Activated CD8-positive, alpha-beta memory T cell treated with anti-CD3 and anti-CD28 coated beads, Interleukin-2, amount 50 U/mL, for 24 hours (primary cell): Measurements from ENCODE around the gene KIAA1755.

ENCODE experiments used
- DNase-seq: peaks from one replicate; pipeline ENCODE4 v3.0.0-alpha.2; 2020; ENCODE audit errors: extremely low read depth

Gene KIAA1755

DNA sequence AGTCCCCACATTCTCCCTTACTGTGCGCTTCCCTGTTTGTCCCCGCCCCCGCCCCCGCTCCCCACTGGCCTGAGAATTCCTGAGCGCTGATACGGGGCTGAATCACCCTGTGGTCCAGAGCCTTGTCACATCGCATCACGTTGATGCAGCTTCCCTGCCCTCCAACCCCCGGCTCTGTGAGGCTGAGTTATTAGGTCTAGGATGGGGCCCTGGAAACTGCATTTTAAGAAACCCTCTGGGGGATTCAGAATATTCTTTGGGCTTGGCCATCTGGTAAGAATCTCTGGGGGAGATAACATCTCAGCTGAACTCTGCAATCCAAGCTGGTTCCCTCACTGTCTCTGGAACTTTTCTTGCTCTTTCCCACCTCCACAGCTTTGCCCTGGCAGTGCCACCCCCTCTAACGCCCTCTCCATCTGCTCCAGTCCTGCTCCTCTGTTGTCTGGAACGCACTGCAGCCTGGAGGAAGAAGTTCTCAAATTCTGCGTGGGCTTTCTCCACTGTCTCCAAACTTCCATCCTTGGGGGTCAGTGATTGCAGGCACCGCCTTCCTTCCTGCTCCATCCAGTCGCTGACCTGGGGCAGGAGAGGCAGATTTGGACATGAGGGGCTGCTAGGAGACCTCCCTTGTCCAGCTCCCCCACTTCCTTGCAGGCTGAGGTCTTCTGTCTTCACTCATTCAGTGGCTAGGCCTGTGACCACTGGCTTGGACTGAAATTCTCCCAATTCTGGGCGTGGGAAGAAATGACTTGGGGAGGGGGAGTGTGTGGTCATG, 42.6 kb downstream of the KIAA1755 start:
- DNase-seq, result no peak

DNA sequence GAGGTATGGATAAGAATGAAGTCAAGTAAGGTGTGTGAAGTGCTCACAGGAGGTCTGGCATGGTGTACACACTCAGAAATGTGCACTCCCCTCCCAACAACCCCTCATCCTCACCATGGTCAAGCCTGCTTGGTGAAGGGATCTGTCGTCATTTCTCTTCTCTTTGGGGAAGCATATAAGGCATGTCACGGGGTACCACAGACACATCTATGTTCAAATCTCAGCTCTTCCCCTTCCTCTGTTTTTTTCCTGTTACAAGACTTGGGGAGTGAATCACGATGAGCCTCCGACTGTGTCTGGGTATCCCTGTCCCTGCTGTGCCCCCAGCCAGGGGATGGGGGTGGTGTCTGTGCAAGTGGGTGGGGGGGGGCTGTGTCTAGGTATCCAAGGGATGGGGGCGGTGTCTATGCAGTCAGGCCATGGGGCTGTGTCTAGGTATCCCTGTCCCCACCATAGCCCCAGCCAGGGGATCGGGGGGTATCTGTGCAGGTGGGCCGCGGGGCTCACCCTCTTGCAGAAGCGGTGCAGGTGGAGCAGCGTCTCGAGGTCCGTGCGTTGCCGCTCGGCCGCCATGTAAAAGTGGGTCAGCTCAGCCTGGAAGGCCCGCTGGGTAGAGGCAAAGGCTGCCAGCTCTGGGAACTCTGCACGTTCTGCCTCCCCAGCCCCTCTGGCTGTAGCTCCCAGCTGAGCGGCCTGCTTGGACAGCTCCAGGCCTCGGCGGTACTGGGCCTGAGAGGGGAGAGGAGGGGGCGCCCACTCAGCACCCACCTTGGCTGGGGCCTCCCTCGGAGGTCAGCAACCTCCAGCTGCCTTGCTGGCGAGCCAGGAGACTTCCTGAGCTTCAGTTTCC, 43.6 kb downstream of the KIAA1755 start:
- no peak for DNase-seq

DNA sequence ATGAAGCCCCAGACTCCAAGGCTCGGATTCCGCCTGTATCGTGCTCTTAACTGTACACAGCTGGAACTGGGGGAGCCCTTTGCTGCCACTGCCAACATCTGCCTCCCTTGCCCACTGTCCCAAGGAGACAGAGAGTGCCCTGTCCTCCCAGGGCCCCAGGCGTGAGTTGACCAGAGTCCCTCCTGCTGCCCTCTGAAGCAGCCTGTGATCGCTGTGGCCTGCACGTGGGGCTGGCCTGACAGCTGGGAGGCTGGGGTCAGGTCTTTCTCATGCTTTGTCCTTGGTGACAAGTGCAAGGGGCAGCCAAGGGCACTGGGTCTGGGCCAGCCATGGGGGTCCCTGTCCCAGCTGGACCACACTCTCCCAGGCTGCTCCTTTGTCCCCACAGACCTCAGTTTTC, 44.3 kb downstream of the KIAA1755 start:
- no peak for DNase-seq

DNA sequence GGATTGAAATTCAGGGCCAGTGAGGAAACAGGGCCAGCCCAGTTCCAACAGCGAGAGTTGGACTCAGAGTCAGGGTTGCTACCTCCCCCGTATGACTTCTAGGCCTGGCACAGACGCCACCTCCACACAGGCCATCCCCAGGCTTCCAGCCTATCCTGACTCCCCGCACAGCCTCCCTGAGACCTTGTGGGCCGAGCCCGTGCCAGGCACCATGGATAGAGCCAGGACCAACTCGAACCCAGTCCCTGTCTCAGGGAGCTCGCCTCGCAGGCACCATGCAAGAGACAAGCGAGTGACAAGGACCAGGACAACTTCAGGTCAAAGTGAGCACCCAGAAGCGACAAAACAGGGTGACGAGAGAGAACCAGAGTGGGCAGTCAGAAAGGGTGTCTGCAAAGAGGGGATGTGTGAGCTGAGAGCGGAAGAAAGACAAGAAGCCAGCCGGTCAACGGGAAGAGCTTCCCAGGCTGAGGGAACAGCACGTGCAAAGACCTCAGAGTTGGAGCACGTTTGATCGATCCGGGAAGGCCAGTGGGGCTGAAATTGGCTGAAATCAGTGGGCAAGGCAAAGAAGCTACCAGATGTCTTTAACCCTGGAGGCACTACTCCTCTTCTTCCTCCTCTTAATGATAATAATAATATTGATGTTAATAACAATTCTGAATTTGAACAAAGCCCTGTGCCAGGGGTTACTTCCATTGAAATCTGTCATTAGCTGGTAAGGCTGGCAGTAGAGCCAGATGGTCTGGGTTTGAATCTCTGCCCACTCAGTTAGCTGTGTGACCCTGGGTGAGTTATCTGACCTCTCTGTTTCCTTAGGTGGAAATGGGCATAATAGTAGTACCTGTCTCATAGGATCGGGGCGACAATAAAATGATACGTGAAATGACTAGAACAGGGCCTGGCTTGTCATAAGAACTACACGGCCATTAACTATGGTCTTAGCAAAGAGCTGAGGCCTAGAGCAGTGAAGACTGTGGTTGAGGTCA, 45.0 kb downstream of the KIAA1755 start:
- no peak for DNase-seq

DNA sequence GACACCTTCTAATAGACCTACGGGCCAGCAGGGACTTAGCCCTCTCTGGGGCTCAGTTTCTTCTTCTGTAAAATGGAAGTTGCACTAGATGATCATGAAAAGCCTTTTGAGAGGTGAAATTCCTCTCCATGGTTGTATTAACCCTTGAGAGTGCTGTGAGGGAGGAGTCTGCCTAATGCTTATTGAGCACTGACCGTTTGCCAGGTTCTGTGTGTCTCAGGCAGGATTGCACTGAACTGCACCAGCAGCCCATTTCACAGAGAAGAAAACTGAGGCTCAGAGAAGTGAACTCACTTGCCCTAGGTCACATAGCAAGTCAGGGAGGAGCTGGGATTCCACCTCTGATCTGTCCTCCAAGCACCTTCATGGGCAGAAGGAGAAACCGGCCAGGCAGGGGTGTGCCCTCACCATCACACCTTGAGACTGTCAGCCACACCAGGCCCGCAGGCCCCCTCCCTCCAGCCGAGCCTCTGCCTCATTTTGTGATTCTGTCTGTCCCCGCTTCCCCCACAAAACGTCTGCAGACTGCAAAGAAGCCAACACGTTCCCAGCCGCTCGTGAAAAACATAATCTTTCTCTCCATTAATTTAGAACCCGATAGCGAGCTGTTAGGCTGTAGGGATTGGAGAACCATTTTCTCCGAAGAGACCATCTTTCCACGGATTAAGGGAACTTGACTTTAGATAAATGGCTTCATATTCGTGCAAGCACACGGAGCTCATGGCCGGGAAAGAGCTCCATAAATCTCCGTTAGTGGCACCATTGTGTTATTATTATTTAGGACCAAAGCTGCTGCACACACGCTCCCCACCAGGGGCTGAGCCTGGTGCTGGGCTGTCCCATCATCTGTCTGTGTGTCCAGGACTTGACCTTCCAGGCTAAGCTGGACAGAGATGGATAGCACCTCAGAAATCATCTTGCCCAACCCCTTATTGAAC, 46.0 kb downstream of the KIAA1755 start:
- no peak for DNase-seq

DNA sequence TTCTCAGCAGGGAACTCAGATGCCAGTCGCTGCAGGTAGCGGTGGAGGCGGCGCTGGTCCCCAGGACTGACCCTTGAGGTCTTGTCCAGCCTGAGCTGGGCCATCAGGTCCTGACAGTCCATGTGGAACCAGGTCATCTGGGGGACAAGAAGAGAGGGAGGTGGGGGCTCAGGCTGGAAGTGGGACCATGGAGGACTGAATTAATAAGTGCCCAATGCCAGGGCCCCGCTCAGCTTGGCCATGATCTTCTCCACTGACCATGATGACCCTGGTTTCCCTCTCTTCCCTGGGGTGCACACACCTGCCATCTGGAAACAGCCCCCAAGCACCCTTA, 47.0 kb downstream of the KIAA1755 start:
- DNase-seq, result no peak

DNA sequence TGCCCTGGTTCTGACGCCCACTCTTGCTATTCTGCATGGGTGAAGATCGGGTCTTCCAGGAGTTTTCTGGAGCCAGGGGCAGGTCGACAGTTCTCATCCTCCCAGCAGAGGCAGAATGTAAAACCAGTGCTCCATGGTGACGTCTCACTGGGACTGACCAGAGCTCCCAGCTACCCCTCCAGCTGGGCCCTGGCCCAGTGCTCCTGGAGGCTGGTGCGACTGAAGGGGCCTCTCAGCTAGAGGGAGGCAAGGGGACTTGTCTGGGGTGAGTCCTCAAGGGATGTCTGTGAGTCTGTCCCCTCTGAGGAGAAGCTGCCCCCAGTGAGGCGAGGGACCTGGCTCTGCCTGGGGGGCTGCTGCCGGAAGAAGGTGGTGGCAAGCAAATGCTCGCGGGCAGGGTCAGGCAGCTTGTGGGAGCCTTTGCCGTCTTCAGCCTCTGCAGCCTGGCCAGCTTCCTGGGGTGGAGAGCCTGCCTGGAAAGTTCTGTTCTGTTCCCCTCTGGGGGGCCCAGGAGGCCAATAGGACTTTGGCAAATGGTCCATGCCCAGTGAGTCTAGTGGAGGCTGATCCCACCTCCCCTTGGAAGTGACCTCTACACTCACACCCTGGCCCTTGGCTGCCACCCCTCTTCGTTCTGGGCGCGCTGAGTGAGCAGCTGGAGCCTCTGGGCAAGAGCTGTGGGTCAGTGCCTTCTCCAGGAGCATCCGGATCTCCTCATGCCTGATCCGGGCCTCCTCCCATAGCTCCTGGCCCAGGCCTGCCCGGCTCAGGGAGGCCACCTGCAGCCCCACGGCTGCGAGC, 47.5 kb downstream of the KIAA1755 start:
- DNase-seq, result no peak

DNA sequence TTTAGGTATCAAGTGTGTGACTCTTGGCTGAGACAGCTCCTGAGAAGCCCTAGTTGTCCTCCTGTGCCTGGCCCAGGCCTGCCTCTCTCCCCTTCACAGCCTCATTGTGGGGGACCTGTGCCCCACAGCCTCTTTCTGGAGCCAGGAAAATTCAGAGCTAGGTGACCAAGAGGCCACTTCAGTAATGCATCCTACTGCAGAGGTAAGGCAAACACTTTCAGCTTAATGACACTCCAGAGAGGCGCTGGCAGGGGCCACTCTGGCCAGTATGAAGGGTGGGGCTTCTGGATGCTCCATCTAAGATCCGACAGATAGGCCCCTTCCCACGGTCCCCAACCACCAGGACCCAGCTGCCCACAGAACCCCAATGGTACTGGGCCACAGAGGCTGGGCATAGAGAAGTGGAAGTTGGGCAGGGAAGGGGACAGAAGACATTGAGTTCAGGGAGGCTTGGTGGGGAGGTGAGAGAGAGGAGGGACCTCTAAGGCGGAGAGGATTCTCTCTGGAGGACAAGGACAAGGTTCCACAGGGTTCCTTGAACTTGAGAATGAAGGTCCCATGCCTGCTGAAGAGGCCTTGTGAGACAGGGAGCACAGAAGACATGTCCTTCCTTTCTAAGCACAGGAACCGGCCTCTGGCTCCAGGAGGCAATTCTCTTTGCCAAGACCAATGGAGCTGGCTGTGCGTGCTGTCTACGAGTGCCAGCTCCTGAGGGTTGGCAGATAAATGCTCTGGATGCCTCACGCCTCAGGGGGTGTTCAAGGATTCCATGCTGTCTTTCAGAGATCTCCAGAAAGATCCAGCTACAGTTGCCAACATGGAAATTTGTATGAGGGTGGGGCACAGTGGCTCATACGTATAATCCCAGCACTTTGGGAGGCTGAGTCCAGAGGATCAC, 49.1 kb downstream of the KIAA1755 start:
- no peak for DNase-seq

DNA sequence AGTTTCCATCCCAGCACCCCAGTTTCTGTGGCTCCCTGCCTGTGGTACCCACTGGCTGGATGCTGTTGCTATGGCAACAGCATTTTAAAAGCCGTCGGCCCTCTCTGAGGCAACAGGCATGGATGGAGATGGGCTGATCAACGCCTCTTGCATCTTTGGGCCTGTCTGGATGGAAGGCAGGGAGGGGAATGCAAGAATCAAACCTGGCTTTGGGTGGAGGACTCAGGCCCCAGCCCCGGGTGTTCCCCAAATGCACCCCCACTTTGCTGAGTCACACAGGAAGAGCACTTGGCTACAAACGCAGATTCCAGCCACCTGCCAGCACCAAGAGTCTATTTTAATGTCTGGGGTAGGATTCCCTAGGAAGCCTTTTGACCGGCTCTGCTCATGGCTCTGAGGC, 49.8 kb downstream of the KIAA1755 start:
- DNase-seq, result no peak

DNA sequence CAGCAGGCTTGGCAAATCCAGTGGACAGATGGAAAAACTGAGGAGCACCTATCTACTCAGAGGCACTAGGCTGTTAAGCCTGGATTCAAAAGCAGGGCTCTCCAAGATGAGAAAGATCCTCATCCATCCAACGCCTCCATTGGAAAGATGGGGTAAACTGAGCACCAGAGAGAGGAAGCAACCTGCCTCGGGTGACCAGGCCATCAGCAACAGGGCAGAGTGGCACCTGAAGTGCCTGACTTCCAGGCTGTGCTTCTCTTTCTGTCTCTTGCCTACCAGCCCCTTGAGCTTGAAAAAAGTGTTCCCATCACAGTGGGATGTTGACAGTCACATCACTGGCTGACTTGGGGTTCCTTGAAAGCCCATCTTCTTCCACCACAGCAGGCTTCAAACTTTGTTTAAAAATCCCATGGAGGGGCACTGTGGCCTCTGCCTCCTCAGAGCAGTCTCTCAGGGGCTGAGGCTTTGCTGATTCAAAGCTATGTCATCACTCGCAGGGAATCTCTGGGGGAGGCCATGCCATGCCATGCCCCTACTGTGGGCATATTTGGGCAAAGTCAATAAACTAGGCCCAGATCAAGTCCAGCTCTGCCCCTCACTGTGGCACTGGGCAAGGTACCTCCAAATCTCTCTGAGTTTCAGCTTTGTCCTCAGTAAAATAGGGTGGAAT, 50.7 kb downstream of the KIAA1755 start:
- no peak for DNase-seq

DNA sequence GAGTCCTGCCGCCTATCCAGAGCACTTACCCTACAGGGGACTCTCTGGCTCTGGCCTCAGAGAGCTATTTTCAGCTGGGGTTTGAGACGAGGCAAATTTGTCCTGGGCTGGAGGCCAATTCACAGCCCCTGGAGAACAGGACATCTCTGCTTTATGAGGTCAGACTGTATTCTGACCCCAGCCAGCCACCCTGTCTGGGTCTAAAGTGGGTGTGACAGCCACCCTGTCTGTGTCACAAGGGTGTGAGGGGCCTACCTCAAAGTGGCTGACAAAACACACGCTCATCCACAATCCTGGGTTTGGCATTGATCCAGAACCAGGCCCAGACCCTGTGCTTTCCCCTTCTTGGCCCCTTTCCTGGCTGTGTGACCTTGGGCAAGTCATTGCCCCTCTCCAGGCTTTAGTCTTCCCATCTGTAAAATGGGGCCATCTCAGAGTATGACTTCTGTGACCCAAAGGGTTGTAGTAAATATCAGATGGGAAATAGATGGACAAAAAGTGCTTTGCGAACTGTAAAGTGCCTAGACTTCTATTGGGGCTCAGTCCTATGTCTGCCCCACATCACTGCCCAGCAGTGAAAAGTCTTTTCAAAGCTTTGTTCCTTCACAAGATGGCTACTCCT, 51.4 kb downstream of the KIAA1755 start:
- DNase-seq, result no peak

DNA sequence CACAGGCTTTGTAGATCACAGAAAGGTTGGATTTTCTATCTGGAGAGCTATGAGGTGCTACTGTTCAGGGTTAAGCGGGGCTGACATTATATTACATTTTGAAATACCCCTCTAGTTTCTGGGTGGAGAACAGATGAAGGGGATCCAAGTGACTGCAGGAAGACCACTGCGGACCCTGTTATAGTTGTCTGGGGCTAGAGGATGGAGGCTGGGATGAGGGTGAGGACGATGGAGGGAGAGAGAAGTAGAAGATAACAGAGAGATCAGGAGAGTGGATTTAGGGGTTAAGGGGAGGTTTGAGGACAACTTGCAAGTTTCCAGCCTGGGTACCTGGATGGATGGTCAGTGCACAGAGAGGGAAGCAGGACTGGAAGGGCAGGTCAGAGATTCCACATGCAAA, 52.0 kb downstream of the KIAA1755 start:
- no peak for DNase-seq

DNA sequence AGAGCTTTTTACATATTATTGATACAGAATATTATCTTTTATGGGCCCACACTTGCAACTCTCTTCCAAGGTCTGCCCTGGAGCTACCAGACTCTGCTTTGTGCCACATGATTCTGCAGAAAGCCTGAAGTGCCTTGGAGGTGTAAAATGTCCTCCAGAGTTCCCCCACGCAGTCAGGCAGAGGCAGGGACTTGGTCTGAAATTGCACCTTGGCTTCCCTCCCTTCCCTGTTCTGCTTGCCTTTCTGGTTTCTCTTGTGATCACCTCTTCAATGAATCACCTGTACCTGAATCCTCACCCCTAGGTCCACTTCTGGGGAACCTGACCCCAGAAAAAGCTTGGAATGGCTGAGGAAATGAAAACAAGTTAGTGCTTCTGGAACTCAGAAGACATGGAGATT, 52.4 kb downstream of the KIAA1755 start:
- DNase-seq, result no peak

DNA sequence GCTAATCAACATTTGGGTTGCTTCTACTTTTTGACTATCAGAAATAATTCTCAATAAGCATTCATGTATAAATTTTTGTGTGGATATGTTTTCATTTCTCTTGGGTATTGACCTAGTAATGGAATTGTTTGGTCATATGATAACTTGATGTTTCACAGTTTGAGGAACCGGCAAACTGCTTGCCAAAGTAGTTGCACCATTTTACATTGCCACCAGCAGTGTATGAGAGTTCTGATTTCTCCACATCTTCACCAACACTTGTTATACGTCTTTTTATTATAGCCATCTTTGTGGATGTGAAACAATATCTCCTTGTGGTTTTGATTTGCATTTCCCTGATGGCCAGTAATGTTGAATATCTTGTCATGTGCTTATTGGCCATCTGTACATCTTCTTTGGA, 52.9 kb downstream of the KIAA1755 start:
- no peak for DNase-seq

DNA sequence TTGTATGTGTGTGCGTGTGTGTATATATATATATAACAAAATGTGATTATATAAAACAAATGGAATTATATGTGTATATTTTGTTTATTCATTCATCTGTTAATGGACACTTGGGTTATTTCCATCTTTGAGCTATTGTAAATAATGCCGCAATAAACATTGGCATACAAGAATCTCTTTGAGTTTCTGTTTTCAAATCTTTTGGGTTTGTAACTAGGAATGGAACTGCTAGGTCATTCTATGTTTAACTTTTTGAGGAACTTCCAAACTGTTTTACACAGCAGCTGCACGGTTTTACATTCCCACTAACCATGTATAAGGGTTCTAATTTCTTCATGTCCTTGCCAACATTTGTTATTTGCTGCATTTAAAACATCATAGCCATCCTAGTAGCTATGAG, 55.5 kb downstream of the KIAA1755 start:
- no peak for DNase-seq

DNA sequence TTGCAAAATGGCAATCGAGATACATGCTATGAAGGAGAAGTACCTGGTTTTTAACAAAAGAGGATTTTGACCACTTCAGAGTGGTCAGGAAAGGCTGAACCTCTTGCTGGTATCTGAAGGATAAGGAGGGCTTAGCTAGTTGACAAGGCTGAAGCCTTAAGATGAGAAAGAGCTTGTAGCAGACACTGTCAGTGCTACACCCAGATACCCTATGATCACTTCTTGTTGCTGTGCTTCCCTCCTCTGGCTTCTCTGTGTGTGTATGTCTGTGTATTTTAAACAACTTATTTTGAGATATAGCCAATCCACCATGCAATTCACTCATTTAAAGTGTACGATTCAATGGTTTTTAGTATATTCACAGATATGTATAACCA, 56.6 kb downstream of the KIAA1755 start:
- no peak for DNase-seq

DNA sequence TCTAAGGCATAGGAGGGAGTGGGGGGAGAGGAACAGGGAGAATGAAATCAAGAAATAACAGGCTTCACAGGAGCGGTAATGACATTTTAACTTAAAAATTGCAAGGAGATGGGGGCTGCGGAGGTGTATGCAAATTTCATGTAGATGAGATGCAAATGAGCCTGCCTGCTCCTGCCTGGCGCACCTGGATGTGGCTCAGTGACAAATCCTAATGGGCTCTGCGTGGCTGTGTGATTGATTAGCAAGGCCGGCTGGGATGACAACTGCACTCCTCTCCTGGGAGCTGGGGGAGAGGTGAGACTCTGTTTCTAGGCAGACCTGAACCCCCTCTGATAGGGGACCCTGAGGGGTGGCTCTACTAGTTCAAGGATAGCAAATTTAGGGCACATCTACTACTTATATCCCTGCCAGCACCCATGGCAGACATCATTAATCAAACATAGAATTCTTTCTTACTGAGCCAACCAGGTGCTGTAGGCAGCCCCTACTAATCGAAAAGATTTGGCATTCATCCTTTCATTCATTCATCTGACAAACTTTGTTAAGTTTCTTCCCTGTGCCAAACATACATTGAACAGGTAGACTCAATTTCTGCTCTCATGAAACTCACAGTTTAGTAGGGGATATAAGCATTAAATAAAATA, 57.1 kb downstream of the KIAA1755 start:
- no peak for DNase-seq

DNA sequence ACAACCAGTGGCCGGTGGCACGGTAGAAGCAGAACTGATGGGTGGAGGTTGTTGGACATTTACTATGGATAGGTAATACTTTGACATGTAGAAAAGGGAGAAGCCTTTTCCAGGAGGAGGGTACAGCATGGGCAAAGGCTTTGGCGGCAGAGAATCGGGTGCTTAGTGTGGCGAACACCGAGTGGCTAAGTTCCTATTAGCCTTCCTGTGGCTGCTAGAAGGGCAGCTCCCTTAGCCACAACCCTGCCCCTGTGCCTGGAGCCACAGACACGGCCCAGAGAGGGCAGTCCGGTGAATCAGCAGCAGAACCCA, 57.6 kb downstream of the KIAA1755 start:
- DNase-seq, result no peak
